ENCODE results near the gene BCL2L15.
"Not testable (repeated sequence)": the region's sequence is repeated elsewhere in the genome, so short reads cannot be mapped to it uniquely, and the experiment has no call there.

The BCL2L15 gene

DNA sequence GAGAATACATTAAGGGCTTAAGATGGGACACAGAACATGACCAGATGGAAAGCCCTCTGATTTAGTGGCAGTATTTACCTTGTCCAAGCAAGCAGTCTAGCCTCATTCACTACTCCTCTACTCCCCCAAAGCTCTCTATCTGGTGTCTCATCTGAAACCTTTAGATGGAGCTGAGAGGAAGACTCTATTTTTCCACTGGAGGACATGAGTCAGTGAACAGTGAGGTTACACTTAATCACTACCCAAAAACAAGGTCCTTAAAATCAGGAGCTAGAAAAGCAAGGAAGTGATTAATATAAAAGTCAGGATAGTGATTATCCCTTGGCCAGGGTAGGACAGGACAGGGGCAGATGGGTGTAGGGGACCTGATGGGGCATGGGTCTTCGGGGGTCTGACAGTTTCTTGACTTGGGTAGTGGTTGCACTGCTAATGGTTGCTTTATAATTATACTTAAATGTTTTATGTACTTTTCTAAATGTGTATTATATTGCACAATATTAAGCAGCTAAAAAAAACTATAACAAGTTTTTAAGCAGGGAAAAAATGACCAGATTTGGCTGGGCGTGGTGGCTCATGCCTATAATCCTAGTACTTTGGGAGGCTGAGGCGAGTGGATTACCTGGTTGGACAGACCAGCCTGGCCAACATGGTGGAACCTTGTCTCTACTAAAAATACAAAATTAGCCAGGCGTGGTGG, 18.8 kb downstream of the BCL2L15 start:
- peak; percentile 57 for DNase-seq

GRCh38 chr1:113861641-113862040, 25.7 kb downstream of the BCL2L15 start:
- no peak for DNase-seq

GRCh38 chr1:113860891-113861290, 26.5 kb downstream of the BCL2L15 start:
- no peak for DNase-seq

DNA sequence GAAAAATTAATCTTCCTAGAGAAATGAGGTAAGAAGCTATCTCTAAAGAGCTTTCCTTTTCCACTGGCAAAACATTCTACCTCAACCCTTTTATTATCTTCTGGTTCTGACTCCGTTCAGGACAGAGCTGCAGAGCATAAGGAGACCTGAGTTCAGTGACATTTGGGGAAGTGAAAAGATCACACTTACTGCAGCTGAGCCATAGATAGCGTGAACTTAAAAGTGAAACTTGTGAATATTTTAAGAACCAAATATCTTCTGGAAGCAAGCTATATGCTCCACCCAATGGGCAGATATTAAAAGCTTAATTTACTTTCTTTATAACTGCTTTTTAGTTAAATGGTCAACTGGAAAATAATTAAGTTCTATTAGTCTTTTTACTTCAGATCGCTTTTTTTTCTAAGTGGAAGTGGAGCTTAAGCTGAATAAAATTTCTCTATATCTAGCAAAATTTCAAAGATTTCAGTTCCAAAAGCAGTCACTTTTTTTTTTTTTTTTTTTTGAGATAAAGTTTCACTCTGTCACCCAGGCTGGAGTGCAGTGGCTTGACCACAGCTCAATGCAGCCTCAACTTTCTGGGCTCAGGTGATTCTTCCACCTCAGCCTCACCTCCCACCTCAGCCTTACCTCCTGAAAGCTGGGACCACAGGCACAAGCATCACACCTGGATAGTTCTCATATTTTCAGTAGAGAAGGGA, 27.8 kb downstream of the BCL2L15 start:
- DNase-seq = no peak

- DNase-seq = no peak
These were observed 28.4 kb downstream of the BCL2L15 start for GRCh38 chr1:113858982-113859381.

GRCh38 chr1:113858418-113858817, 29.0 kb downstream of the BCL2L15 start:
- DNase-seq = no peak

DNA sequence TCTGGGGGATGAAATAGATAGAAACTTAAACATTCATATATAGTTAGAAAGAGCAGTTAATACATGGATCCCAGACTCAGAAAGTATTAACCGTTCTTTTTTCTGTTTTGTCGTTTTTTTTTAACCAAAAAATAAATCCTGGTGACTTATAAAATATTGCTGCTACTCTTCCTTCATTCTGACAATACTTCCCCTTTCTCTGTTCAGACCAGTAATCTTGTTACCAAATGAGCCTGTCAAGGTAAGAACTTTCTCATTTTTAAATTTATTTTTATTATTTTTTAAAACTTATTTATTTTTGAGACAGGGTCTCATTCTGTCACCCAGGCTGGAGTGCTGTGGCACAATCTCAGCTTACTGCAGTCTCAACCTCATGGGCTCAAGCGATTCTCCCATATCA, 29.6 kb downstream of the BCL2L15 start:
- no peak for DNase-seq

- no peak for DNase-seq
These were observed 31.0 kb downstream of the BCL2L15 start for GRCh38 chr1:113856401-113856790.

DNA sequence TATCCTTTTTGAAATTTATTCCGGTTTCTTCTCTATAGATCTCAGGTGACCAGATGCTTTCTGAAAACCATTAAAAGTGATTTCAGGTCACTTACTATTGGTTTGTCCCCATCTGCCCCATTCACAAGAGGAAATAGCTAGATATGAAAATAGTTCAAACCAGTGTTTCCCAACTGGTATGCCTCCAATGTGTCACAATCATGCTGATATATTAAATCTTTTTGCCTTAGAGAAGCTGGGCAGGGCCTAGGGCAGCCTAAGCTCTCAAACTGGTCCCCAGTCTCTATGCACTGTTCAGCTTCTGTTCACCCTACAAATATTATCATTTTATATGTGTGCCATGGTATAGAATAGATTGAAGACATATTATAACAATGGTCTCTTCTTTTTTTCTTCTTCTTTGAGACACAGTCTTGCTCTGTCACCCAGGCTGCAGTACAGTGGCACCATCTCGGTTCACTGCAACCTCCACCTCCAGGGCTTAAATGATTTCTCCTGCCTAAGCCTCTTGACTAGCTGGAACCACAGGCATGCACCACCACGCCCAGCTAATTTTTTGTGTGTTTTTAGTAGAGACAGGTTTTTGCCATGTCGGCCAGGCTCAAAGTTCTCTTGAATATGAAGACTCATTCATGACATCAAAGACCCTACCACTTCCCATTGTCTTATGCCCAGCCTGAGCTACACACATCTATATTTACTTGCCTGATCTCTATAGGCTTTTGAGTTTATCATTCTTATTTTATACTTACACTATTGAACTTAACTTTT, 31.6 kb downstream of the BCL2L15 start:
- DNase-seq = no peak

GRCh38 chr1:113854234-113854633, 33.1 kb downstream of the BCL2L15 start:
- no peak for DNase-seq

DNA sequence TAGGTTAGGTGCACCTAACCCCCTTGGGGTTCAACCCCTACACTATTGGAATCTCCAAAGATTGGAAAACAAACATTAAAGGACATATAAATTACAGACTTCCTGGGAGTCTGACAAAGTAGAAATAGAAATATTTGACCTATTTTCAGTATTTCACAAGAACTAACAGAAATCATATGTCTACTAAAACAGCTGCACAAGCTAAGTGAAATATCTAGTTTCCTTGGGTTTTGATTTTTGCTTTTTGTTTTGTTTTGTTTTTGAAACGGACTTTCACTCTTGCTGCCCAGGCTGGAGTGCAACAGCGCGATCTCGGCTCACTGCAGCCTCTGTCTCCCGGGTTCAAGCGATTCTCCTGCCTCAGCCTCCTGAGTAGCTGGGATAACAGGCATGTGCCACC, 34.7 kb downstream of the BCL2L15 start:
- DNase-seq = not testable (repeated sequence)

GRCh38 chr1:113850127-113850796, 37.1 kb downstream of the BCL2L15 start:
- DNase-seq = no peak

- DNase-seq = no peak
These were observed 38.3 kb downstream of the BCL2L15 start for GRCh38 chr1:113849072-113849471.

- DNase-seq = no peak
These were observed 40.9 kb downstream of the BCL2L15 start for GRCh38 chr1:113846391-113847035.

DNA sequence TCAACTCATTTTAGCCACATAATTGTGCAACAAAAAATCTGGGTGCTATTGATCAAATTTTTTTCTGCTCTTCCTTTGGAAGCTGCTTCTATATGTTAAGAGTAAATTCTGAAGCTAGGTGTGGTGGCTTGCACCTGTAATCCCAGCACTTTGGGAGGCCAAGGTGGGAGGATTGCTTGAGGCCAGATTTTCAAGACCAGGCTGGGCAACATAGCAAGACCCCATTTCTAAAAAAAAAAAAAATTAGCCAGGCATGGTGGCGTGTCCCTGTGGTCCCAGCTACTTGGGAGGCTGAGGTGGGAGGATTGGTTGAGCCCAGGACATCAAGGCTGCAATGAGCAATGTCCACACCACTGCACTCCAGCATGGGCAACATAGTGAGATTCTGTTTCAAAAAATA, 50.8 kb downstream of the BCL2L15 start:
- no peak for DNase-seq

DNA sequence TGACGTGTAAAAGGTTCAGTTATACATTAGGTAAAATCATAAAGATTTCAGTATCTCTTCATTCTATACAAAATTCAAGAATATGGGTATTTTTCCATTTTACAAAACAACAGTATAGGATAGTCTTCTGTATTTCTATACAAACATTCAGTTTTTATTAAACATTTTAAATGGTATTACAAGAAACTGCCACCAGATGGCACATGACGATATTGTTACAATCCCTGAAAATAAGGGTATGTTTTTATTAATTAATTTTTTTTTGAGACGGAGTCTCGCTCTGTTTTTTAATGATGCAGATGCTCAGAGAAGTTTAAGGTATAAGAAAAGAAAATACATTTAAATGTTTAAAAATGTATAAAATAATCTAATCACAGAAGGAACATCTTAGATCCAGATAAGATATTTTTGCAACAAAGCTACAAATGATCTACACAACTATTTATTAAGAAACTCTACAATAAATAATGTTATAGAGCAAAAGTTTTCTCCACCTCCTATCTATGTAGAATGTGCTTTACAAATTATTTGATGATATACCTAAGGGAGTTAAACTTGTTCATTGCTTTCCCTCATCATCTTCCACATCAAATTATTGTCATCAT, 51.6 kb downstream of the BCL2L15 start:
- peak; percentile 51 for DNase-seq

- DNase-seq = no peak
These were observed 52.7 kb downstream of the BCL2L15 start for GRCh38 chr1:113834716-113835115.
